AG04450 (cell line): ENCODE measurements around the gene PRRC2B. TPM values are rescaled to one million over a fixed set of nuclear protein-coding genes. Genes with fewer than 3 reads are reported as not detected.

Source experiments
- CTCF ChIA-PET: fragments of 300-600, 350-600 bp; formaldehyde crosslinking; extraction: SDS; loops from one replicate; lab custom pipeline; 2022; ENCODE audit warnings: antibody characterized with exemption, inconsistent platforms; lab: Charles Lee
- POLR2A ChIA-PET: fragments of 350-600 bp; formaldehyde crosslinking; extraction: SDS; loops from one replicate; lab custom pipeline; 2021; ENCODE audit warnings: antibody characterized with exemption, inconsistent platforms; lab: Yijun Ruan, JAX
- DNase-seq: peaks from one replicate; pipeline ENCODE4 v3.0.0-alpha.2; 2011; ENCODE audit warnings: low read depth, low spot score
- H3K27ac ChIP-seq: one replicate; pipeline ENCODE4 v1.5.1; 2012; ENCODE audit warnings: low read depth, low read length, control low read depth
- H3K27me3 ChIP-seq: one replicate; pipeline ENCODE4 v1.6.0; 2012; ENCODE audit warnings: low read length; ENCODE audit not compliant: control insufficient read depth, insufficient read depth
- H3K4me3 ChIP-seq: 2 replicates; pipeline ENCODE4 v1.5.1; 2011; ENCODE audit warnings: mild to moderate bottlenecking, low read depth, low read length, control low read depth
- H3K9me3 ChIP-seq: 2 replicates; pipeline ENCODE4 v1.5.1; 2012; ENCODE audit warnings: low read length; ENCODE audit not compliant: control insufficient read depth, insufficient read depth
- polyA plus RNA-seq: library from polyadenylated mRNA; depleted of rRNA; stranded (reverse); fragments of >200 nt; gene quantifications from 2 replicates; pipeline ENCODE4 v1.2.3, GENCODE V29; 2011
- TF ChIP-seq, protein P1 (sequence below): IDR thresholded peaks from 2 replicates; pipeline ENCODE4 v1.5.1; 2011; ENCODE audit warnings: low read depth, low read length, control low read depth, inconsistent platforms

PRRC2B gene
- polyA plus RNA-seq, 1 experiment: 31.8 TPM

DNA sequence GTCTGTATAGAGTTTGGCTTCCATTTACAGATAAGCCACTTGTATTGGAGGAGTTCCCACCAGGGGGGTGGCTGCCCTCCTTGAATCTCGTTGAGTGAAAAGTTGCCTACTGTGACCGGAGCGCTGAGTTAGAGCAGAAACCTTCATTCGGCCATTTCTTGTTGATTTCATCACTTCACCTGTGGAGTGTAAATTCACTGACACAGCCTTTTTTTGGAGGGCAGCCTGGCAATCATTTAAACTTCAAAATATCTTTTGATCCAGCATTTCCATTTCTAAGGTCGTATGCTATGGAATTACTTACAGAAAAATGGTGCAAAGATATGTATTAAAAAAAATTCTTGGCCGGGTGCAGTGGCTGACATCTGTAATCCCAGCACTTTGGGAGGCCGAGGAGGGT lies 40.8 kb downstream of the PRRC2B start:
- ChIA-PET POLR2A (interaction anchor here (1.2 kb wide), 1 partner anchor 11 kb away, joined by 3 read pairs; no protein-coding TSS in a partner anchor), CTCF (interaction anchor here (0.6 to 1.6 kb wide), 3 partner anchors 27 to 85 kb away, joined by 3 to 4 read pairs (median 3); no protein-coding TSS in a partner anchor)
- DNase-seq: no peak
- TF ChIP-seq, protein P1, sequence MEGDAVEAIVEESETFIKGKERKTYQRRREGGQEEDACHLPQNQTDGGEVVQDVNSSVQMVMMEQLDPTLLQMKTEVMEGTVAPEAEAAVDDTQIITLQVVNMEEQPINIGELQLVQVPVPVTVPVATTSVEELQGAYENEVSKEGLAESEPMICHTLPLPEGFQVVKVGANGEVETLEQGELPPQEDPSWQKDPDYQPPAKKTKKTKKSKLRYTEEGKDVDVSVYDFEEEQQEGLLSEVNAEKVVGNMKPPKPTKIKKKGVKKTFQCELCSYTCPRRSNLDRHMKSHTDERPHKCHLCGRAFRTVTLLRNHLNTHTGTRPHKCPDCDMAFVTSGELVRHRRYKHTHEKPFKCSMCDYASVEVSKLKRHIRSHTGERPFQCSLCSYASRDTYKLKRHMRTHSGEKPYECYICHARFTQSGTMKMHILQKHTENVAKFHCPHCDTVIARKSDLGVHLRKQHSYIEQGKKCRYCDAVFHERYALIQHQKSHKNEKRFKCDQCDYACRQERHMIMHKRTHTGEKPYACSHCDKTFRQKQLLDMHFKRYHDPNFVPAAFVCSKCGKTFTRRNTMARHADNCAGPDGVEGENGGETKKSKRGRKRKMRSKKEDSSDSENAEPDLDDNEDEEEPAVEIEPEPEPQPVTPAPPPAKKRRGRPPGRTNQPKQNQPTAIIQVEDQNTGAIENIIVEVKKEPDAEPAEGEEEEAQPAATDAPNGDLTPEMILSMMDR: no peak
- no peak overlapping the region for H3K4me3 ChIP-seq
- H3K27ac ChIP-seq: no peak overlapping the region
- H3K27me3 ChIP-seq: no peaks in the 10 kb centered on the region
- H3K9me3 ChIP-seq: no peaks in the 10 kb centered on the region

DNA sequence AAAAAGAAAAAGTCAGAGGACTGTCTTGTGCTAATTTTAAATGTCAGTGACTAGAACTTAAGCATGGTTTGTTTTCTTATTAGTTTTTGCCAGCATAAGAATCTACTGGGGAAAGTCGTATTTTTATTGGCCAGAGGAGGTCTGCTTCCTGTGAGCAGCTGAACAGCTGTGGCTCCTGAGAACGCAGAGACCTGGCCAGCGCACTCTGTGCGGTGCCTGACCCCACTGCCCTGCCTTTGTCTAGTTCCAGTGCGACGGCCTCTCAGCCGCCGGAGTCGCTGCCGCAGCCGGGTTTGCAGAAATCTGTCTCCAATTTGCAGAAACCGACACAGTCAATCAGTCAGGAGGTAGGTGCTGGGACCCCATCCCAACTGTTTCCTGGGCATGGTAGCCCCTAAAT lies 42.5 kb downstream of the PRRC2B start:
- Histone ChIP-seq H3K27me3 (no peaks in the 10 kb centered on the region), H3K4me3 (no peak overlapping the region), H3K27ac (no peak overlapping the region), H3K9me3 (no peaks in the 10 kb centered on the region)
- no peak for DNase-seq
- TF ChIP-seq, protein P1: no peak
- POLR2A ChIA-PET: no interaction called here
- CTCF ChIA-PET: interaction anchor here (1.4 to 1.6 kb wide), 2 partner anchors 11 to 86 kb away, joined by 3 to 4 read pairs; no protein-coding TSS in a partner anchor

DNA sequence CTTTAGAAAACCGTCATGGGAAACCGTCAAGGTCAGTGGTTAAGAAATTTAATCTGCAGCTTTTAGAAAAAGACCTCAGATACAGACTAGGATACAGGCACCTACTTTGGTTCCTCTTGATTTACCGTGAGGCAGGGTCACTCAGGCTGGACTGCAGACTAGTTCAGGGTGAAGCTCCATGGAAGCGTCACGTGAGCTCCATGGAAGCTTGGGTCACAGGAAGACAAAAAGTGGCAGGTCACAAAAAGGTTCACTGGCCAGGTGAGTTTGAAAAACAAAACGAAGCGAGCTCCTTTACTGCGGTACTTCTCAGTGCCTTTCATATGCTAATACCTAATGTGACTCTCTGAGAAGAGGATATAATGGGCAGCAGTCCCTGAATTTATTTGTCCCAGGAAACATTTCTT lies 43.0 kb downstream of the PRRC2B start:
- TF ChIP-seq, protein P1: no peak
- CTCF ChIA-PET: interaction anchor here (1.4 kb wide), 1 partner anchor 11 kb away, joined by 3 read pairs; no protein-coding TSS in a partner anchor
- no peak for DNase-seq
- Histone ChIP-seq H3K27me3 (no peaks in the 10 kb centered on the region), H3K27ac (no peak overlapping the region), H3K4me3 (no peak overlapping the region), H3K9me3 (no peaks in the 10 kb centered on the region)
- POLR2A ChIA-PET: no interaction called here

DNA sequence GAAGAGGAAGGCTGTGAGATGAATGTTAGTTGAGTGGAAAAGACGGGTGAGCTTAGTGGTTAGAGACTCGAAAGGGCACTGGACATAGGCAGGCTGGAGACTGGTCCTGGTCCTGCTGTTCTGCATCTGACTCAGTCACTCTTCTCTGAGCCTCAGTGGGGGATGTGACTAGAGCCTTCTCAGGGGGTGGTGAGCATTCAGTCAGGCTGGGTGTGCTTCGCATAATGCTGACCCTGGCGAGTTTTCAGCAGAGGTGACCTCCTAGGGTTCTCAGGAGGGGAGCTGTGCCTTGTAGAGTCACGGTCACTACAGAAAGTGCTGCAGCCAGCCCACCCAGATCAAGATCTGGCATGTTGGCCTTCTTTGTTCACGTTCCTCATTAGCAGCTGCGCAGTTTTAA lies 44.3 kb downstream of the PRRC2B start:
- H3K4me3 ChIP-seq: no peak overlapping the region
- no peak overlapping the region for H3K27ac ChIP-seq
- H3K27me3 ChIP-seq: no peaks in the 10 kb centered on the region
- POLR2A ChIA-PET: no interaction called here
- CTCF ChIA-PET: interaction anchor here (1.0 to 2.1 kb wide), 2 partner anchors 88 kb away, joined by 3 to 8 read pairs; no protein-coding TSS in a partner anchor
- TF ChIP-seq, protein P1: no peak
- H3K9me3 ChIP-seq: no peaks in the 10 kb centered on the region
- no peak for DNase-seq

DNA sequence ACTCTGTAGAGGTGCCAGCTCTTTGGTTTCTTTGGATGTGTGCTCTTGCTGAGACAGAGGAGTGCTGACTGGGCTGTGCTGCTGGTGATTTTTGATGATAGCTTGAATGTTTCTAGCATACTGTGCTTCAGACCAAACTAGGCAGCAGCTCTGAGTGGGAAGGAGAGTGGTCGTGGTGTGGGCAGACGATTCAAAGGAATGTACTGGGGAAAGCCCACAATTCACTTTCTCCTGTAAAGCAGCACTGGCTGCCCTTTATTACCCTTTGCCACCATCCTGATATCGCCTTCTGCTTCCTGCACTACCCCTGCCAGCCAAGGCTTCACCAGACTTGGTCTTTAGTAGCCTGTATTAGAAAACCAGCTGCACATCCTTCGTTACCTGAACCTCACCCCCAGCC lies 45.3 kb downstream of the PRRC2B start:
- POLR2A ChIA-PET: no interaction called here

More for the DNA sequence above, 45.3 kb downstream of the PRRC2B start:
- Histone ChIP-seq H3K9me3 (no peaks in the 10 kb centered on the region), H3K27ac (peak overlapping the region; percentile 11), H3K27me3 (no peaks in the 10 kb centered on the region), H3K4me3 (no peak overlapping the region)
- DNase-seq: no peak
- TF ChIP-seq, protein P1: no peak
- CTCF ChIA-PET: interaction anchor here (2.1 kb wide), 1 partner anchor 89 kb away, joined by 8 read pairs; no protein-coding TSS in a partner anchor
